HepG2 (cell line): ENCODE data around the gene RPL3. TPM values are rescaled to one million over a fixed set of nuclear protein-coding genes. Genes with fewer than 3 reads are reported as not detected.

ENCODE experiments used
- ATAC-seq: fragments of 200-7000 bp; cut with Tn5 transposase; 3 replicates; pipeline ENCODE4 v1.9.1; 2020; ENCODE audit warnings: mild to moderate bottlenecking, moderate library complexity
- BruUV-seq: library from RNA; stranded (reverse); fragments of 400-500 nt; replicated peaks from 2 replicates; lab custom pipeline; 2021; lab: Mats Ljungman, UMichigan
- CTCF ChIA-PET: fragments of 300-600 bp; formaldehyde crosslinking; extraction: SDS; loops from one replicate; lab custom pipeline; 2021; ENCODE audit warnings: low total read pairs, inconsistent platforms, low intra/inter-chr PET ratio; lab: Yijun Ruan, JAX
- POLR2A ChIA-PET: fragments of 350-600 bp; sonication (Branson Sonifier 250); formaldehyde crosslinking; loops from one replicate; lab custom pipeline; 2020; ENCODE audit warnings: antibody characterized with exemption, inconsistent platforms; lab: Yijun Ruan, JAX
- DNase-seq: peaks from one replicate; pipeline ENCODE4 v3.0.0-alpha.2; 2015; ENCODE audit warnings: low spot score
- FAIRE-seq: peaks from 3 replicates; lab custom pipeline; 2011; peaks lifted over from hg19 to GRCh38; lab: Jason Lieb, UNC
- H2AFZ ChIP-seq: one replicate; pipeline ENCODE4 v1.6.1; 2011; ENCODE audit warnings: low read length, inconsistent platforms
- H3K27ac ChIP-seq: fragments of 300-600 bp; 3 replicates; pipeline ENCODE4 v1.8.0; 2011; ENCODE audit warnings: mixed run types, mild to moderate bottlenecking, mixed read lengths, low read length, inconsistent platforms; ENCODE audit not compliant: insufficient read depth; ENCODE audit errors: extremely low read length
- H3K27me3 ChIP-seq, 2 experiments: fragments of 200-600 bp in 1 of 2; 2 replicates in 1 of 2; 3 replicates in 1 of 2; pipeline versions ENCODE4 v1.6.0 to v1.8.0; 2011; ENCODE audit warnings: low read length in 2 of 2, mild to moderate bottlenecking in 2 of 2, moderate library complexity in 2 of 2, inconsistent platforms in 1 of 2; ENCODE audit not compliant: insufficient read depth in 2 of 2, control insufficient read depth in 1 of 2
- H3K36me3 ChIP-seq, 2 experiments: fragments of 200-600 bp in 1 of 2; replicated peaks in 1 of 2; 2 replicates in 1 of 2; 3 replicates in 1 of 2; pipeline versions ENCODE4 v1.5.1 to v1.8.0; 2011; ENCODE audit warnings: low read length in 2 of 2, inconsistent platforms in 1 of 2; ENCODE audit not compliant: insufficient read depth in 2 of 2, control insufficient read depth in 1 of 2
- H3K4me1 ChIP-seq: 2 replicates; pipeline ENCODE4 v1.5.1; 2012; ENCODE audit warnings: low read length, inconsistent platforms; ENCODE audit not compliant: insufficient read depth
- H3K4me2 ChIP-seq: 2 replicates; pipeline ENCODE4 v1.6.0; 2011; ENCODE audit warnings: low read depth, low read length, inconsistent platforms
- H3K4me3 ChIP-seq, 3 experiments: fragments of 200-600 bp in 1 of 3; sonication (generic), shearing (Covaris generic) in 1 of 3; replicated peaks in 1 of 3; 2 replicates each; pipeline ENCODE4 v1.5.1; 2011 to 2016; ENCODE audit warnings: low read length in 3 of 3, inconsistent platforms in 2 of 3, low read depth in 2 of 3, mild to moderate bottlenecking in 2 of 3, control low read depth in 1 of 3, mixed read lengths in 1 of 3; ENCODE audit not compliant: insufficient read depth in 1 of 3
- H3K79me2 ChIP-seq: one replicate; pipeline ENCODE4 v1.6.1; 2011; ENCODE audit warnings: low read length, inconsistent platforms; ENCODE audit not compliant: insufficient read depth
- H3K9ac ChIP-seq: 2 replicates; pipeline ENCODE4 v1.6.0; 2011; ENCODE audit warnings: mild to moderate bottlenecking, low read depth, low read length, inconsistent platforms; ENCODE audit not compliant: insufficient read depth
- H3K9me3 ChIP-seq: 2 replicates; pipeline ENCODE4 v1.5.1; 2012; ENCODE audit warnings: mild to moderate bottlenecking, low read length
- H4K20me1 ChIP-seq: 2 replicates; pipeline ENCODE4 v1.6.0; 2011; ENCODE audit warnings: inconsistent platforms, mild to moderate bottlenecking, low read length, moderate library complexity; ENCODE audit not compliant: insufficient read depth
- EED ChIP-seq: sonication (generic); formaldehyde crosslinking; IDR thresholded peaks from 2 replicates; pipeline ENCODE4 v1.5.0; 2020; ENCODE audit warnings: mild to moderate bottlenecking, missing genetic modification reagents
- NFYB ChIP-seq: sonication (generic); formaldehyde crosslinking; IDR thresholded peaks from 2 replicates; pipeline ENCODE4 v1.4.0; 2020; ENCODE audit warnings: missing genetic modification reagents
- ZFP36L2 ChIP-seq: sonication (generic); formaldehyde crosslinking; IDR thresholded peaks from 2 replicates; pipeline ENCODE4 v1.4.0; 2020; ENCODE audit warnings: missing genetic modification reagents
- ZMYM3 ChIP-seq: sonication (generic); formaldehyde crosslinking; IDR thresholded peaks from 2 replicates; pipeline ENCODE4 v1.5.1; 2020; ENCODE audit warnings: mild to moderate bottlenecking, missing genetic modification reagents
- ZNF790 ChIP-seq: sonication (generic); formaldehyde crosslinking; IDR thresholded peaks from 2 replicates; pipeline ENCODE4 v1.8.0; 2022; ENCODE audit warnings: missing genetic modification reagents, mild to moderate bottlenecking, borderline replicate concordance
- WGBS: methylation state at CpG from one replicate; pipeline ENCODE4 v1.1.6; 2017; ENCODE audit warnings: low lambda C conversion rate; 5-methylcytosine and 5-hydroxymethylcytosine counted together
- in situ Hi-C: cut with HindIII; loops from 2 replicates; pipeline ENCODE4 v1.10.0; 2017; ENCODE audit warnings: low pct_unique_long_range_greater_than_20kb; ENCODE audit not compliant: extremely low pct_ligation_motif_present
- intact Hi-C: fragments of 100-400 bp; cut with micrococcal nuclease; formaldehyde crosslinking; loops from one replicate; pipeline ENCODE4 v1.10.0; 2022; ENCODE audit not compliant: unreplicated experiment
- polyA plus RNA-seq, 8 experiments: library from polyadenylated mRNA; depleted of rRNA in 3 of 8; stranded (reverse) in 7 of 8; unstranded in 1 of 8; fragments of >200 nt; fragmentation: Illumina TruSeq in 4 of 8; extraction: Trizol in 4 of 8; gene quantifications; 2 replicates each; pipeline versions ENCODE4 v1.2.1 to v1.2.3, GENCODE V29; 2011 to 2016; ENCODE audit warnings: low read depth in 4 of 8, missing spikeins in 1 of 8, mixed read lengths in 1 of 8; ENCODE audit not compliant: insufficient read depth in 1 of 8
- total RNA-seq, 5 experiments: library from RNA; depleted of rRNA; stranded (reverse); fragments of >200 nt; fragmentation: Illumina TruSeq; extraction: Trizol; gene quantifications; 2 replicates each; pipeline ENCODE4 v1.2.3, GENCODE V29; 2016; ENCODE audit warnings: low read depth in 1 of 5
- TF ChIP-seq, protein P1 (sequence below): sonication (generic); formaldehyde crosslinking; IDR thresholded peaks from 2 replicates; pipeline ENCODE4 v1.8.1; 2023; ENCODE audit warnings: mild to moderate bottlenecking, inconsistent platforms, moderate library complexity, missing genetic modification reagents, borderline replicate concordance

Gene RPL3
- total and polyA plus RNA-seq, 2 of the 13 experiments (the other 11 are each of a cell fraction or from before 2014, with no cell fraction given): 1,051 to 3,279 TPM

DNA sequence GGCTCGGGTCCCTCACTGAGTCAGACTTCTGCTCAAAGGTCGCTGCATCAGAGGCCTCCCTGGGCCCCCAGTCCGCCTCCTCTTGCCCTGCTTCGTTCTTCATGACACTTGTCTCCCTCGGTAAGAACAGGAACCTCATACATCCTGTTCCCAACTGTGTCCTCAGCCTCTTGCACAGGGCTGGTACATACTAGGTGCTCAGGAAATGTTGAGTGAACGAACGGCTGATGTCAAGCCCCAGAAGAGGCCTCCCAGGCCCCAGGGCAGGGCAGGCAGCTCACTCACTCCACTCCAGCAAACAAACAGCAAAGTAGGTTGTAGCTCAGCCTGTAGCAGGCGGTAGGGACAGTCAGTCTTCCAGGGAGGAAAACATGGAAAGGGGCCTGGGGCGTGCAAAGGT is 47.6 kb upstream of the RPL3 start:
- intact Hi-C loops (no loop called here), in situ Hi-C loops (no loop called here)
- H3K4me2 ChIP-seq: peak overlapping the region; percentile 57
- ATAC-seq (peak; percentile 59), DNase-seq (no peak), FAIRE-seq (no peak)
- ChIA-PET POLR2A (no interaction called here), CTCF (no interaction called here)
- no peak overlapping the region for H2AFZ ChIP-seq
- no peak overlapping the region for H3K27ac ChIP-seq
- H3K4me3 ChIP-seq: peak overlapping the region in 1 of 3 experiments; percentile 28; a peak in 1 of 6 replicates
- no TSS peak for BruUV-seq
- no peaks in the 10 kb centered on the region for H3K79me2 ChIP-seq
- TF ChIP-seq, protein P1, sequence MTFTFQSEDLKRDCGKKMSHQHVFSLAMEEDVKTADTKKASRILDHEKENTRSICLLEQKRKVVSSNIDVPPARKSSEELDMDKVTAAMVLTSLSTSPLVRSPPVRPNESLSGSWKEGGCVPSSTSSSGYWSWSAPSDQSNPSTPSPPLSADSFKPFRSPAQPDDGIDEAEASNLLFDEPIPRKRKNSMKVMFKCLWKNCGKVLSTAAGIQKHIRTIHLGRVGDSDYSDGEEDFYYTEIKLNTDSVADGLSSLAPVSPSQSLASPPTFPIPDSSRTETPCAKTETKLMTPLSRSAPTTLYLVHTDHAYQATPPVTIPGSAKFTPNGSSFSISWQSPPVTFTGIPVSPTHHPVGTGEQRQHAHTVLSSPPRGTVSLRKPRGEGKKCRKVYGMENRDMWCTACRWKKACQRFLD (CRISPR knock-in tag): no peak
- TF ChIP-seq ZMYM3 (CRISPR knock-in tag) (peak; percentile 45), ZNF790 (CRISPR knock-in tag) (no peak), ZFP36L2 (no peak)
- H3K9me3 ChIP-seq: peaks cover 5% of the 10 kb centered on the region; the same call in 1 of the 2 replicates
- H4K20me1 ChIP-seq: no peaks in the 10 kb centered on the region
- WGBS: 6% methylated on average over 9 of the region's 9 CpGs
- peaks cover 0 to 18% of the 10 kb centered on the region in 2 experiments; a peak in 4 of 5 replicates for H3K27me3 ChIP-seq
- H3K36me3 ChIP-seq: no peaks in the 10 kb centered on the region
- H3K9ac ChIP-seq: no peak overlapping the region
- H3K4me1 ChIP-seq: peaks cover 10% of the 10 kb centered on the region

DNA sequence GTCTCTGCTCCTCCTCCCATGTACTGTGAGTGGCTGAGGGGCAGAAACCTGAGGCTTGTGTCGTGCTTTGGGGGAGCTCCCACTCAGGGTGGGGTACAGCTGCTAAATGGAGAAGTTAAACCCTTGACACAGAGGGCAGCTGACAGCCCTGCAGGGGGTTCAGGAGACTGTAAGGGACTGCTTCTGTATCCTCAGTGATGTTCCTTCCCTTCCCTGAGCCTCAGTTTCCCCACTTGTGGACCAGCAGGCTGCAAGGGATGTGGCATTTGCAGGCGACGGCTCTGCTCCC is 46.0 kb upstream of the RPL3 start:
- Histone ChIP-seq H4K20me1 (no peaks in the 10 kb centered on the region), H2AFZ (no peak overlapping the region), H3K79me2 (no peaks in the 10 kb centered on the region), H3K4me2 (no peak overlapping the region; the same call in 1 of the 2 replicates), H3K4me1 (peaks cover 18% of the 10 kb centered on the region), H3K27me3 (peaks cover 0 to 18% of the 10 kb centered on the region in 2 experiments; a peak in 4 of 5 replicates), H3K36me3 (no peaks in the 10 kb centered on the region), H3K9ac (no peak overlapping the region), H3K9me3 (no peaks in the 10 kb centered on the region), H3K4me3 (no peak overlapping the region), H3K27ac (no peak overlapping the region)
- FAIRE-seq: no peak
- DNase-seq: no peak
- 58% methylated on average over 3 of the region's 3 CpGs for whole genome bisulfite sequencing
- in situ Hi-C loops: no loop called here
- ChIA-PET POLR2A (no interaction called here), CTCF (interaction anchor here (0.6 kb wide), 1 partner anchor 22 kb away, joined by 3 read pairs; no protein-coding TSS in a partner anchor)
- no peak for TF ChIP-seq NFYB
- TF ChIP-seq EED: no peak
- no peak for ATAC-seq
- intact Hi-C loops: no loop called here
- BruUV-seq: no TSS peak
